Activated CD8-positive, alpha-beta memory T cell treated with anti-CD3 and anti-CD28 coated beads for 48 hours (primary cell): ENCODE results near the gene MAB21L3.

Source experiments
- DNase-seq, 3 experiments: peaks; one replicate each; pipeline ENCODE4 v3.0.0-alpha.2; 2020; ENCODE audit warnings: low read depth in 2 of 3, low spot score in 2 of 3

MAB21L3 gene

GRCh38 chr1:116110567-116111523, at the start of gene MAB21L3:
Gene MAB21L3 (plus strand): TSS chr1:116111399. CDS start chr1:116112616, 1,217 bp downstream.
- no peak for DNase-seq

DNA sequence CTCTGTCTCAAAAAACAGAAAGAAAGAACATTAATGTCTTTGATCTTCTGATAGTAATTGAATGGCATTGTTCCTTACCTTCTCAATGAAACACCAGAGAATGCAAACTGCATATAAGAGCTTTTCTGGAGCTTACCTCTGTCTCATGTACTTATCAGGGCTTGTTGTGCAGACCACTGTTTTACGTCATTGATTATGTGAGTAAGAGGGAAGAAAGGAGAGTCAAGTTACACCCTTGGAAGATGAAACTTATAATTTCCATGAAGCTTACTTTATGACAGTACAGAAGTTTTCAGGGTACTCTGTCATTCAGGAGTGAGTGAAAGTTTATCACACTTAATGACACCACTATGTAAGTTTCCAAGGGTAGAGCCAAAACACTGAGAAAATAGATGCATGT, 49.0 kb upstream of the MAB21L3 start:
- DNase-seq = no peak

GRCh38 chr1:116064616-116065015, 46.6 kb upstream of the MAB21L3 start:
- DNase-seq = no peak

GRCh38 chr1:116066868-116067565, 44.2 kb upstream of the MAB21L3 start:
- no peak for DNase-seq

GRCh38 chr1:116067566-116067890, 43.7 kb upstream of the MAB21L3 start:
- no peak for DNase-seq

DNA sequence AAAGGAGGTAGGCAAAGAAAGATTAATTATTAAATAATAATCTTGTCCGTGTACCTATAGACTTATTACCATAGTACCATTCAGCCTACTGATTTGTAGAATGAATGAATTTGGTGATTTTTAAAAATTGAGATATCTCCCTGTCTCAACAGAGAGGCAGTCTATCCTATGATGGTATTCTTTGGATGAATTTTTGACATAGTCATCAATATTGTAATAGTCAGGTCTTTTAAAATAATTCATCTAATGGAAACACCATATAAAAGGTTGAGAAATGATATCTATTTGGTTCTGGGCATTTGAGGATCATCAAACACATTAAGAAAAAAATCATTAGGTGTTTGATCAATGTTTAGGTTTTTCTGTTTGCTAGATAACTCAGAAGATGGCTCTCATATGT, 35.6 kb upstream of the MAB21L3 start:
- no peak for DNase-seq

DNA sequence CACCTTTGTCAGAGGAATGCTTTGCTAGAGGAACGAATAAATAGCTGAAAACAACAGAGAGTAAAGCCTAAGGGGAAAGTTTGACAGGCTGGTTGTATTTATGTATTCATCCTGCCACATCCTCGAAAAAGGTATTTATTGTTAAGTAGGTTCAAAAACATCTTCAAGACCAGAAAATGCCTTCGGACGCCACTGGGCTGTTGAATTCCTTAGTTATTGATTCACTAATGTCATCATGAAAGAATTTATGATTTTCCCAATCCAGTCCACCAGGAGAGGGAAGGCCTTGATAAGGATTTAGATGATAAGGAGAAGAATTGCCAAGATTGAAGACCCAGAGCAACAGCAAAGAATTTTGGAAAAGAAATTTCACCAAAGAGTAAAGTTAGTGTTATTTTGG, 35.2 kb upstream of the MAB21L3 start:
- DNase-seq = no peak

DNA sequence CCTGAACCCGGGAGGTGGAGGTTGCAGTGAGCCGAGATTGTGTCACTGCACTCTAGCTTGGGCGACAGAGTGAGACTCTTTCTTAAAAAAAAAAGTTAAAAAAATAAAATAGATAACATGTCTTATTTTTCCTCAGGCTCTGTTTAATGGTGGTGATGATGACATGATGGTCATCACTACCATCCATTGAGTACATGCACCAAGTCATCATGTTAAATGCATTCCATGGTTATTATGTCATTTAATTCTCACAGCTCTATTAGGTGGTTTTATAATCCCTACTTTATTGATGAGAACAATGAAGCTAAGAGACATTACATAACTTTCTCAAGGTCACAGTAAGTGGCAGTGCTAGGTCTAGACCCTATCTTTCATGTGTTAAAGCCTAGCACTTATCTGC, 34.4 kb upstream of the MAB21L3 start:
- DNase-seq = no peak

DNA sequence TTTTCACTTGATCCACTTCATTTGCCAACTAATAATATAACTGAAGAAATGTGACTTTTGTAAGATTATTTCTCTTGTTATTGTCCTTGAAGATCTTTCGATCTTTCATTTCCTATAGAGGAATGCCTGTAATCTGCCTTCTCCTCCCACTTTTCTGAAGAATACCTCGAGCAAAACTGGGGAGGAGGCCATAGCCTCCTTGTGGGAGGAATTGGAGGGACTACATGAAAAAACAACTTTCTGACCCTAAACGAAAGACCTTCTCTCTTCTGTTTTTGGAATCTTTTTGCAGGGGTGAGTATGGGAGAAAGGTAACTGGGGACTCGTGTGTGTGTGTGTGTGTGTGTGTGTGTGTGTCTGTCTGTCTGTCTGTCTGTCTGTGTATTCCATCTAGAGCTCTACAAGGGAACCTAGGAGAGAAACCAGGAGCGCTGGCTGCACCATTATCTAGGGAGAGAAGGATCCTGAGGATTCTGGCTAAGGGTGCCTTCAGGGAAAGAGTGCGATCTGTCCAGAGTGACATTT, 32.4 kb upstream of the MAB21L3 start:
- no peak for DNase-seq

- no peak for DNase-seq
Measured at GRCh38 chr1:116087628-116088027, 23.6 kb upstream of the MAB21L3 start.

GRCh38 chr1:116089870-116090269, 21.3 kb upstream of the MAB21L3 start:
- no peak for DNase-seq

- DNase-seq = no peak
Measured at GRCh38 chr1:116091083-116091482, 20.1 kb upstream of the MAB21L3 start.

DNA sequence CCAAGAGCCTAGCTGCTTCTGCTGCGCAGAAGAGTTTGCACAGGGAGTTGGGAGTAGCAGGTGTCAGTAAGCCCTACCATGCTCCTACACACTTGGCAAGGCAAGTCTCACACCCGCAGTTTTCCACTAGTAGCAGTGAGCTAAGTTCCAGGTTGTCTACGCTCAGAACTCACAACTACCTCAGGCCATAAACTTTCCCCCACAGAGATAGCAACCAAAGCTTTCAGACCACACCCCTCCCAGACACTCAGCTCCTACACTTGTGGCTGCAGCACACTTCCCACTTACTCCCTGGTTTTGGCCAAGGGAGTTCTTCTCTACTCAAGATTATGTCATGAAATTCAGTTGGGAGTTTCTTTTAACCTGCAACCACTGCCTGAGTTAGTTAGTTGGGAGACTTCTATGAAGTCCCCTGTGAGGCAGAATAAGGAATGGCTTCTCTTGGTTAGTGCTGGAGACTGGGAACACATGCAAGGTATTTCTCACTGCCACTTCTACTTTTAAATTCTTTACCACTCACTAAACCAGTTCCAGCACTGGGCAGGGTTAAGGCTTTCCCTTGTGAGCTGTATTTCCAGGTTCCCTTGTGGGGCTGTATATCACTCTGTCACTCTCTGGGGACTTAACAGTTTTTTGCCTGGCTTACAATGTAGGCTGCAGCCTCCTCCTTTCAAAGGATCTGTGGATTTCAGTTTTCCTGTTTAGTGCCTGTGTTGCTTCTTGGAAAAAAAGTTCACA, 18.3 kb upstream of the MAB21L3 start:
- no peak for DNase-seq

- DNase-seq = no peak
Measured at GRCh38 chr1:116095027-116095426, 16.2 kb upstream of the MAB21L3 start.

DNA sequence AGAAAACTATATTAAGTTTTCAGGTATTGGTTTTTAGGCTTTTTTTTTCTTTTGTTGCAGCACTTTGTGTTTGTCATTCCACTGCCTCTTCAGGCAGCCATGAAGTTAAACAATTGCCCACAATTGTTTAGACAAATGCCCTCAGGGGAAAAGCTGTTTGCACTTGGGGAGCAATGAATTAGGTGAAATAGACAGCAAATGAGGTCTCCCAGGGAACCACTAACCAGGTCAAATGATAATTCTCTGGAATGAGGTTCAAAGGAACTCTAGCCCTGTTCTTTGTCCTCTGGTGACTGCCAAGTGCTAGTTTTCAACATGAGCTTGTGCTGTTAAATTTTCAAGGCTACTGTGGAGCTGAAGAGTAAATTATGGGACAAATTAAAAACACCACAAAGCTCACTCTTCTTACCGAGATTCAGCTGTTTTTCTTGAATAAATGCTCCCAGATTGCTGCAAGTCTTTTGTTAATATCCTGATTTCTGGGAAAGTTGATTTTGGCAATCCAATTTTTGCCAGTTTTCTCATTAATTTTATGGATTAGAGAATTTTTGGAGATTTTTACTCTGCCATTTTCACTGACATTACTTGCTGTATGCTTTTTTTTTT, 15.1 kb upstream of the MAB21L3 start:
- no peak for DNase-seq

DNA sequence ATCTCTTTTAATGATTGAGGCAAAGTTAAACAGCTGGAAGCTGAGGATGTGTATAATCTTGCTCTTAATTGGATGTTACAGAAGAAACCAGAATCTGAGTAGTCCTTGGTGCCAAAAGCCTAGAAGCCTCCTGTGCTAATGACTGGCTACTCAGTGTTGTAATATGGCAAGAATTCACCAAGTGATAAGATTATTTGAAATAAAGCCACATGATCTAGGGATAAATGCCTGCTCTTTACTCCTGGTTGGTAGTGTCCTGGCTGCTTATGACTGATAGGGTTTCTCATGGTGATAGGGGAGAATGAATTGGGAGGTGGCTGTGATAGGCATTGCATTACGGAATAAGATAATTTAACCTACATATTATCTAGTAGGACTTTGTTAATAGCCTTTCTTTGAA, 13.6 kb upstream of the MAB21L3 start:
- DNase-seq = no peak

DNA sequence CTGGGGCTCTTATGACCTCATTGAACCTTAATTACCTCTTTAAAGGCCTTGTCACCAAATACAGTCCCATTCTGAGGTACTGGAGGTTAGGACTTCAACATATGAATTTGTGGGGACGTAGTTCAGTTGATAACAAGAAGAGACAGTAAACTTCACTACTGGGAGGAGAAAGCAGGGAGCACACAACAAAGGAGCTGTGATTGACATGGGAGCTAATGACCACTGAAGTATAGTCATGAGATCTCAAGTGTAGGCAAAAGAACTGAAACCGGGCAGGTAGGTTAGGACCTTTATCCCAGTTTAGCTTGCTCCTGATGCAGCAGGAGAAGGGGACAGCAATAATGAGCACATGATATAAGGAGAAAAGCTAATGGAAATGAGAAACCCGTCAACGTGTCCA, 11.8 kb upstream of the MAB21L3 start:
- DNase-seq = no peak

DNA sequence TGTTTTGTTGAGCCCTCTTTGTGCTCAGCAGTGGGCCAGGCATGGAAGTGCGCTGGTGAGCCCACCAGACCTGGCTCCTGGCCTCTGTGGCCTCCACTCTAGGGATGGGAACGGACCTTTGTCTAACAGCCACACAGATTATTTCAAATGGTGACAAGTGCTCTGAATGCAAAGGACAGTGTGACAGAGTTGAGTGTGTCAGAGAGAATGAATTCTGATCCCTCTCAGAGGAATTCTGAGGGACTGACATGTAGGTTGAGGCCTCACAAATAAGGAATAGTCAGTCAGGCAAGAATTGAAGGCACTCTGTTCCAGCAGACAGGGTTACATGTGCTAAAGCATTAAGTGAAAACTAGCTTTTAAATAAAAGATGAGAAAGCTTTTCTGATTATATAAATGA, 11.3 kb upstream of the MAB21L3 start:
- DNase-seq = no peak

DNA sequence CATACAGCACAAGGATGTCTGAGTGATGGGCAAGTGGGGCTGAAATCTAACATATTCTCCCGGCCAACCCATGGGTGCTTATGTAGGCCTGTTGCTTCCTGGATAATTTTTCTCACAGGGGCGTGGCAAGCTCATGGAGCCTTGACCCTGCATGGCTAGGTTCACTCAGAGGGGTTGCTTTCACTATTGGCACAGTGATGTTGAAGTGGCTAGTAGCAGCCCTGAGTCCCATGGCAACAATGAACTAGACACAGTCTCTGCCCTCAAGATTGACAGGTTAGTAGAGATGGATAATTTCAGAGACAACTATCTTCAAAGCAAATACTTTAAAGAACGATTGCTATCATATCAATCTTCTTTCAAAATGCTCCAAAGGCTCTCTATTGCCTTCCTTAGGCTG, 6.5 kb upstream of the MAB21L3 start:
- no peak for DNase-seq

DNA sequence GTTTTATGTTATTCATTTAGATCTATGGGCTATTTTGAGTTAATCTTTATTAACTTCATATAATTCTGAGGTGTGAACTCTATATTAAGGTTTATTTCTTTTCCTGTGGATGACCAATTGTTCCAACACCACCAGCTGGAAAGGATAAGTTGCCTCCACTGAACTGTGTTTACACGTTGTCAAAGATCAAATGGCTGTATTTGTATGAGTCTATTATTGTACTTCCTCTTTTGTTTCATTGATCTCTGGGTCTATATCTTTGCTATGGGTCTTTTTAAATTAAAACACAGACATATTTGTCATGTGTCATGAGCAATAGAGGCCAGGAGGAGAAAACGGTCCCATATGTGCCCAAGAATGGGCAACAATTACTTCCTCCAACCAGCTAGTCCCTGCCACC, 5.2 kb upstream of the MAB21L3 start:
- DNase-seq = no peak

- DNase-seq = no peak
Measured at GRCh38 chr1:116106646-116107045, 4.6 kb upstream of the MAB21L3 start.
